Glutamatergic neuron (in vitro differentiated cells): ENCODE data around the gene JARID2. TPM values are rescaled to one million over a fixed set of nuclear protein-coding genes. Genes with fewer than 3 reads are reported as not detected.

ENCODE experiments used
- DNase-seq: peaks from one replicate; pipeline ENCODE4 v3.0.0; 2022
- H3K27ac Mint-ChIP-seq: one replicate; pipeline ENCODE4 v1.8.0; 2020; ENCODE audit warnings: mild to moderate bottlenecking, mixed read lengths, inconsistent platforms; ENCODE audit not compliant: unreplicated experiment
- H3K27me3 Mint-ChIP-seq: one replicate; pipeline ENCODE4 v1.8.0; 2020; ENCODE audit warnings: mild to moderate bottlenecking, moderate library complexity, mixed read lengths, inconsistent platforms; ENCODE audit not compliant: unreplicated experiment
- H3K36me3 Mint-ChIP-seq: one replicate; pipeline ENCODE4 v1.8.0; 2020; ENCODE audit warnings: mild to moderate bottlenecking, mixed read lengths, inconsistent platforms; ENCODE audit not compliant: unreplicated experiment
- H3K4me1 Mint-ChIP-seq: one replicate; pipeline ENCODE4 v1.8.0; 2020; ENCODE audit warnings: mild to moderate bottlenecking, low read depth, mixed read lengths, inconsistent platforms; ENCODE audit not compliant: unreplicated experiment
- H3K4me3 Mint-ChIP-seq: one replicate; pipeline ENCODE4 v1.8.0; 2020; ENCODE audit warnings: mild to moderate bottlenecking, mixed read lengths, inconsistent platforms; ENCODE audit not compliant: unreplicated experiment
- H3K9me3 Mint-ChIP-seq: one replicate; pipeline ENCODE4 v1.8.0; 2020; ENCODE audit warnings: mild to moderate bottlenecking, moderate library complexity, mixed read lengths, inconsistent platforms; ENCODE audit not compliant: unreplicated experiment
- total RNA-seq: library from RNA; stranded (reverse); fragmentation: NEBNext Ultra II Directional; extraction: Animal tissue kit (Norgen Biotek cat#: 25700); gene quantifications from one replicate; pipeline ENCODE4 v1.2.1, GENCODE V29; 2021; ENCODE audit not compliant: unreplicated experiment
- TF ChIP-seq, protein P1 (sequence below): fragments of 200-600 bp; sonication (generic); IDR thresholded peaks from one replicate; pipeline ENCODE4 v1.5.0; 2021; ENCODE audit not compliant: partially characterized antibody, unreplicated experiment

JARID2 gene
- total RNA-seq, 1 donor from 2014 or later = 83.8 TPM

- Mint-ChIP-seq H3K27me3 (peaks cover 10% of the 10 kb centered on the region), H3K4me3 (no peak overlapping the region), H3K4me1 (peaks cover 60% of the 10 kb centered on the region), H3K9me3 (peaks cover 16% of the 10 kb centered on the region), H3K27ac (peak overlapping the region; percentile 4), H3K36me3 (peaks cover 5% of the 10 kb centered on the region)
- DNase-seq = peak; percentile 75
- TF ChIP-seq, protein P1, sequence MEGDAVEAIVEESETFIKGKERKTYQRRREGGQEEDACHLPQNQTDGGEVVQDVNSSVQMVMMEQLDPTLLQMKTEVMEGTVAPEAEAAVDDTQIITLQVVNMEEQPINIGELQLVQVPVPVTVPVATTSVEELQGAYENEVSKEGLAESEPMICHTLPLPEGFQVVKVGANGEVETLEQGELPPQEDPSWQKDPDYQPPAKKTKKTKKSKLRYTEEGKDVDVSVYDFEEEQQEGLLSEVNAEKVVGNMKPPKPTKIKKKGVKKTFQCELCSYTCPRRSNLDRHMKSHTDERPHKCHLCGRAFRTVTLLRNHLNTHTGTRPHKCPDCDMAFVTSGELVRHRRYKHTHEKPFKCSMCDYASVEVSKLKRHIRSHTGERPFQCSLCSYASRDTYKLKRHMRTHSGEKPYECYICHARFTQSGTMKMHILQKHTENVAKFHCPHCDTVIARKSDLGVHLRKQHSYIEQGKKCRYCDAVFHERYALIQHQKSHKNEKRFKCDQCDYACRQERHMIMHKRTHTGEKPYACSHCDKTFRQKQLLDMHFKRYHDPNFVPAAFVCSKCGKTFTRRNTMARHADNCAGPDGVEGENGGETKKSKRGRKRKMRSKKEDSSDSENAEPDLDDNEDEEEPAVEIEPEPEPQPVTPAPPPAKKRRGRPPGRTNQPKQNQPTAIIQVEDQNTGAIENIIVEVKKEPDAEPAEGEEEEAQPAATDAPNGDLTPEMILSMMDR = peak; percentile 80
Observed at GRCh38 chr6:15491255-15491985, 245.6 kb downstream of the JARID2 start.

- peaks cover 58% of the 10 kb centered on the region for H3K4me1 Mint-ChIP-seq
- H3K9me3 Mint-ChIP-seq = peaks cover 13% of the 10 kb centered on the region
- peaks cover 10% of the 10 kb centered on the region for H3K27me3 Mint-ChIP-seq
- DNase-seq = no peak
- peaks cover 5% of the 10 kb centered on the region for H3K36me3 Mint-ChIP-seq
- TF ChIP-seq, protein P1 = no peak
- no peak overlapping the region for H3K4me3 Mint-ChIP-seq
- H3K27ac Mint-ChIP-seq = no peak overlapping the region
Observed at GRCh38 chr6:15491986-15492269, 246.1 kb downstream of the JARID2 start.

GRCh38 chr6:15493437-15494168, 247.7 kb downstream of the JARID2 start:
- Mint-ChIP-seq H3K36me3 (peaks cover 11% of the 10 kb centered on the region), H3K4me3 (peak overlapping the region; percentile 25), H3K27ac (peak overlapping the region; percentile 34), H3K9me3 (peaks cover 10% of the 10 kb centered on the region), H3K27me3 (peaks cover 10% of the 10 kb centered on the region), H3K4me1 (peaks cover 53% of the 10 kb centered on the region)
- DNase-seq = no peak
- TF ChIP-seq, protein P1 = no peak

GRCh38 chr6:15495375-15495901, 249.6 kb downstream of the JARID2 start:
- H3K36me3 Mint-ChIP-seq = peaks cover 11% of the 10 kb centered on the region
- TF ChIP-seq, protein P1 = no peak
- H3K27ac Mint-ChIP-seq = peak overlapping the region; percentile 7
- peaks cover 16% of the 10 kb centered on the region for H3K27me3 Mint-ChIP-seq
- peak overlapping the region; percentile 5 for H3K4me3 Mint-ChIP-seq
- H3K4me1 Mint-ChIP-seq = peaks cover 58% of the 10 kb centered on the region
- peaks cover 12% of the 10 kb centered on the region for H3K9me3 Mint-ChIP-seq
- DNase-seq = no peak
